SU-DHL-6 (cell line): ENCODE data around the gene COP1.

ENCODE experiments used
- H2AFZ ChIP-seq: fragments of 200-600 bp; sonication (generic); 2 replicates; pipeline ENCODE4 v1.6.1; 2014; ENCODE audit warnings: low read depth, mild to moderate bottlenecking, moderate library complexity, mixed read lengths, antibody characterized with exemption, low read length; ENCODE audit not compliant: severe bottlenecking
- H3F3A ChIP-seq: fragments of 200-600 bp; shearing (Covaris generic); 2 replicates; pipeline ENCODE4 v1.6.0; 2016; ENCODE audit warnings: antibody characterized with exemption, mild to moderate bottlenecking; ENCODE audit not compliant: insufficient read depth
- H3K27ac ChIP-seq: fragments of 200-600 bp; sonication (generic); 2 replicates; pipeline ENCODE4 v1.5.1; 2016; ENCODE audit warnings: low read depth, mild to moderate bottlenecking, low read length, moderate library complexity, mixed read lengths
- H3K27me3 ChIP-seq: fragments of 200-600 bp; sonication (generic), shearing (Covaris generic); 2 replicates; pipeline ENCODE4 v1.6.0; 2014; ENCODE audit warnings: mild to moderate bottlenecking, low read length
- H3K36me3 ChIP-seq: fragments of 200-600 bp; sonication (generic); 2 replicates; pipeline ENCODE4 v1.6.1; 2014; ENCODE audit warnings: mild to moderate bottlenecking, low read length, mixed read lengths
- H3K4me2 ChIP-seq: fragments of 300-600, 200-600 bp; shearing (Covaris generic), sonication (generic); 2 replicates; pipeline ENCODE4 v1.6.0; 2014; ENCODE audit warnings: low read length, low read depth, mild to moderate bottlenecking; ENCODE audit not compliant: poor library complexity, severe bottlenecking
- H3K4me3 ChIP-seq: fragments of 200-600 bp; sonication (generic); 2 replicates; pipeline ENCODE4 v1.5.1; 2014; ENCODE audit warnings: antibody characterized with exemption, low read length, mild to moderate bottlenecking, mixed read lengths; ENCODE audit not compliant: insufficient read depth, poor library complexity, severe bottlenecking
- H3K79me2 ChIP-seq: fragments of 200-600 bp; sonication (generic); 2 replicates; pipeline ENCODE4 v1.6.1; 2014; ENCODE audit warnings: mild to moderate bottlenecking, low read length, moderate library complexity; ENCODE audit not compliant: insufficient read depth
- H3K9ac ChIP-seq: fragments of 200-600 bp; sonication (generic); 2 replicates; pipeline ENCODE4 v1.7.0; 2014; ENCODE audit warnings: mild to moderate bottlenecking, low read length
- H3K9me2 ChIP-seq: fragments of 200-600 bp; sonication (generic); replicated peaks from 2 replicates; pipeline ENCODE4 v1.6.1; 2014; ENCODE audit warnings: low read length; ENCODE audit not compliant: insufficient read depth
- H3K9me3 ChIP-seq: fragments of 200-600 bp; sonication (generic); 2 replicates; pipeline ENCODE4 v1.6.1; 2014; ENCODE audit warnings: low read length, mixed read lengths; ENCODE audit not compliant: insufficient read depth
- H4K20me1 ChIP-seq: fragments of 200-600 bp; sonication (generic); 2 replicates; pipeline ENCODE4 v1.6.1; 2014; ENCODE audit warnings: low read depth, mild to moderate bottlenecking, antibody characterized with exemption, low read length, moderate library complexity, mixed read lengths
- EZH2phosphoT487 ChIP-seq: fragments of 200-600 bp; sonication (generic), shearing (Covaris generic); conservative IDR thresholded peaks from 2 replicates; pipeline ENCODE4 v1.6.1; 2018; ENCODE audit warnings: mild to moderate bottlenecking, antibody characterized with exemption, low read length, moderate library complexity, mixed read lengths
- TF ChIP-seq, protein P1 (sequence below): fragments of 200-600 bp; sonication (generic); IDR thresholded peaks from one replicate; pipeline ENCODE4 v1.5.1; 2017; ENCODE audit warnings: antibody characterized with exemption, mild to moderate bottlenecking, low read length, moderate library complexity; ENCODE audit not compliant: insufficient read depth, poor library complexity, severe bottlenecking

COP1 gene

DNA sequence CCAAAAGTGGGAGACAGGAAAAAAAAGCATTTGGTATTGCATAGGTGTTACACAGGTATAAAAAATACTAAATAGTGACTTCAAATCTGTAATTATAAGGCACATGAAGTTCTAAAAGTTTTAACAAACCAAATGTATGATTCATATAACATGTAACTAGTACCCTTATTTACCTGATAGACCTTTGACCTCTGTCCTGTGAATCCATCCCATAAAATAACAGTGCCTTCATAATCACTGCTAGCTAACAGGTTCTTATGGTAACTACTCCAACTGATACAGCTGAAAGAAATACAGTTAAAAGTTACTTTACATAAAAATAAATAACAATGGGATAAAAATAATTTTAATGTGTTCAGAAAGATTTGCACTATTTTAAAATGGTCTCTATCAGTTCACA lies 163.5 kb downstream of the COP1 start:
- no peak overlapping the region for H3K27ac ChIP-seq
- H2AFZ ChIP-seq, result no peak overlapping the region
- no peak overlapping the region for H3K9ac ChIP-seq
- H3K27me3 ChIP-seq, result no peaks in the 10 kb centered on the region
- no peaks in the 10 kb centered on the region for H4K20me1 ChIP-seq
- no peak overlapping the region for H3K4me2 ChIP-seq
- TF ChIP-seq, protein P1, sequence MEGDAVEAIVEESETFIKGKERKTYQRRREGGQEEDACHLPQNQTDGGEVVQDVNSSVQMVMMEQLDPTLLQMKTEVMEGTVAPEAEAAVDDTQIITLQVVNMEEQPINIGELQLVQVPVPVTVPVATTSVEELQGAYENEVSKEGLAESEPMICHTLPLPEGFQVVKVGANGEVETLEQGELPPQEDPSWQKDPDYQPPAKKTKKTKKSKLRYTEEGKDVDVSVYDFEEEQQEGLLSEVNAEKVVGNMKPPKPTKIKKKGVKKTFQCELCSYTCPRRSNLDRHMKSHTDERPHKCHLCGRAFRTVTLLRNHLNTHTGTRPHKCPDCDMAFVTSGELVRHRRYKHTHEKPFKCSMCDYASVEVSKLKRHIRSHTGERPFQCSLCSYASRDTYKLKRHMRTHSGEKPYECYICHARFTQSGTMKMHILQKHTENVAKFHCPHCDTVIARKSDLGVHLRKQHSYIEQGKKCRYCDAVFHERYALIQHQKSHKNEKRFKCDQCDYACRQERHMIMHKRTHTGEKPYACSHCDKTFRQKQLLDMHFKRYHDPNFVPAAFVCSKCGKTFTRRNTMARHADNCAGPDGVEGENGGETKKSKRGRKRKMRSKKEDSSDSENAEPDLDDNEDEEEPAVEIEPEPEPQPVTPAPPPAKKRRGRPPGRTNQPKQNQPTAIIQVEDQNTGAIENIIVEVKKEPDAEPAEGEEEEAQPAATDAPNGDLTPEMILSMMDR, result no peak
- TF ChIP-seq EZH2phosphoT487, result no peak
- 0 out of 2 replicates have a peak, but pooled peaks cover 4% of the 10 kb centered on the region for H3K79me2 ChIP-seq
- peaks cover 6% of the 10 kb centered on the region; the same call in 1 of the 2 replicates for H3F3A ChIP-seq
- H3K9me3 ChIP-seq, result no peaks in the 10 kb centered on the region
- H3K36me3 ChIP-seq, result peaks cover 28% of the 10 kb centered on the region; the same call in 1 of the 2 replicates
- no peak overlapping the region for H3K4me3 ChIP-seq
- no peaks in the 10 kb centered on the region for H3K9me2 ChIP-seq

DNA sequence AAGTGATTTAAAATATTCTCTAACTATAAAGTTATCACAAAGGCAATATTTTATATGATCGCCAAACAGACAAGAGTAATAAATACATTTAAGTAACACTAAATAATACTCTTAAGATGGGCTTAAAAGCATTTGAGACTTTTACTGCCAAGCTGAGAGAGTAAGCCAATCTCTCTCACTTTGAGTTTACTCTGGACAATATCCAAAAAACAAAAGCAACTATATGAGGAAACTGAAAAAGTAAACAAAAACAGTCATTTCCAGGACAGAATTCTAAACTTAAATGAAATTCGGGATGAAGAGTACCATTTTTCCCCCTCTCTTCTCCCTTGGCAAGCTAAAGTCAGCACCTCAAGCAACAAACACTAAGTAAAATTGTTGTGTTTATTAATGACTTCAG lies 173.2 kb downstream of the COP1 start:
- no peaks in the 10 kb centered on the region for H3K27me3 ChIP-seq
- H2AFZ ChIP-seq, result no peak overlapping the region
- H3K4me3 ChIP-seq, result no peak overlapping the region
- peaks cover 3% of the 10 kb centered on the region; the same call in 1 of the 2 replicates for H3F3A ChIP-seq
- no peaks in the 10 kb centered on the region; the same call in 1 of the 2 replicates for H4K20me1 ChIP-seq
- peaks cover 28% of the 10 kb centered on the region for H3K36me3 ChIP-seq
- TF ChIP-seq, protein P1, result no peak
- no peak for TF ChIP-seq EZH2phosphoT487
- H3K79me2 ChIP-seq, result no peaks in the 10 kb centered on the region
- no peaks in the 10 kb centered on the region for H3K9me2 ChIP-seq
- H3K9ac ChIP-seq, result no peak overlapping the region
- no peaks in the 10 kb centered on the region for H3K9me3 ChIP-seq
- no peak overlapping the region for H3K27ac ChIP-seq
- no peak overlapping the region for H3K4me2 ChIP-seq

DNA sequence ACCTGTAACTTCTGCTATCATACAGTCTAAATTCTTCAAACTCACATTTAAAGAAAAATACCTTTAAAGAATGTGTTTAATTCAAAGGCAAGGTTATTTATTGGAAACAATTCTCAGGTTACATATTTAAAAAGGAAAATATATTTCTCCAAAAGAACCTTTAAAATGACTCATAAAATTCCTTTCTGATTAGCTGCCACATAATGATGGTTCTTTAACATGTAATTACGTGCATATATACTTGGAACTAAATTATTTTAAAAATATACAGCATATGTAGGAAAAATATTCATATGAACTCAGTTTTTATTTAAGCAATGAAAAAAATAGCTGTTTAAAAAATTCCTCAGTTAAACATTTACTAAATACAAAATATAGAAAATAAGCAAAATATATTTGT lies 173.6 kb downstream of the COP1 start:
- no peak overlapping the region for H3K4me3 ChIP-seq
- H3K9me2 ChIP-seq, result no peaks in the 10 kb centered on the region
- H2AFZ ChIP-seq, result no peak overlapping the region
- H3K27ac ChIP-seq, result no peak overlapping the region
- peaks cover 3% of the 10 kb centered on the region; the same call in 1 of the 2 replicates for H3F3A ChIP-seq
- TF ChIP-seq, protein P1, result no peak
- no peak for TF ChIP-seq EZH2phosphoT487
- H3K4me2 ChIP-seq, result no peak overlapping the region
- H3K79me2 ChIP-seq, result no peaks in the 10 kb centered on the region
- peaks cover 27% of the 10 kb centered on the region for H3K36me3 ChIP-seq
- H3K27me3 ChIP-seq, result no peaks in the 10 kb centered on the region
- no peaks in the 10 kb centered on the region for H3K9me3 ChIP-seq
- H3K9ac ChIP-seq, result no peak overlapping the region
- H4K20me1 ChIP-seq, result no peaks in the 10 kb centered on the region; the same call in 1 of the 2 replicates
